K562 (cell line): ENCODE measurements around the gene LY6G6C. TPM values are rescaled to one million over a fixed set of nuclear protein-coding genes. Genes with fewer than 3 reads are reported as not detected.

ENCODE experiments used
- ARID2 ChIP-seq: fragments of 450-650 bp; IDR thresholded peaks from 2 replicates; pipeline ENCODE4 v1.6.1; 2017; ENCODE audit warnings: antibody characterized with exemption, mild to moderate bottlenecking
- CHD2 ChIP-seq: IDR thresholded peaks from 2 replicates; pipeline ENCODE4 v1.6.1; 2011; ENCODE audit warnings: low read depth, low read length
- CLOCK ChIP-seq: fragments of 250-450 bp; sonication (Bioruptor Pico); IDR thresholded peaks from 2 replicates; pipeline ENCODE4 v1.4.0; 2020; ENCODE audit warnings: mild to moderate bottlenecking, moderate library complexity, borderline replicate concordance
- HOXB6 ChIP-seq: fragments of 250-450 bp; sonication (Bioruptor Pico); IDR thresholded peaks from 2 replicates; pipeline ENCODE4 v1.5.1; 2022; ENCODE audit warnings: mild to moderate bottlenecking, borderline replicate concordance
- MCM2 ChIP-seq: fragments of 450-650 bp; IDR thresholded peaks from 2 replicates; pipeline ENCODE4 v1.6.1; 2017; ENCODE audit warnings: low read depth, mild to moderate bottlenecking
- MXD1 ChIP-seq: fragments of 250-450 bp; sonication (Bioruptor Pico); IDR thresholded peaks from 2 replicates; pipeline ENCODE4 v1.8.0; 2021; ENCODE audit warnings: borderline replicate concordance, mild to moderate bottlenecking, moderate library complexity; ENCODE audit not compliant: poor library complexity, severe bottlenecking
- PRPF4 ChIP-seq: fragments of 200-400 bp; formaldehyde crosslinking; IDR thresholded peaks from one replicate; pipeline ENCODE4 v1.6.1; 2017; ENCODE audit warnings: low read length, low read depth, mild to moderate bottlenecking; ENCODE audit not compliant: insufficient read depth, poor library complexity, severe bottlenecking
- RBM17 ChIP-seq: fragments of 200-400 bp; formaldehyde crosslinking; IDR thresholded peaks from 2 replicates; pipeline ENCODE4 v1.6.1; 2017; ENCODE audit warnings: low read depth, mild to moderate bottlenecking, low read length, borderline replicate concordance
- THAP12 ChIP-seq: fragments of 250-450 bp; sonication (Bioruptor Pico); IDR thresholded peaks from 2 replicates; pipeline ENCODE4 v1.9.0; 2021; ENCODE audit warnings: mild to moderate bottlenecking, inconsistent platforms
- ZNF239 ChIP-seq: fragments of 250-450 bp; sonication (Bioruptor Pico); IDR thresholded peaks from 2 replicates; pipeline ENCODE4 v1.4.0; 2020; ENCODE audit warnings: mild to moderate bottlenecking
- ZNF318 ChIP-seq, 2 experiments: fragments of 450-650 bp; IDR thresholded peaks; 2 replicates each; pipeline ENCODE4 v1.6.1; 2016; ENCODE audit warnings: mild to moderate bottlenecking in 2 of 2, borderline replicate concordance in 1 of 2, low read depth in 1 of 2, moderate library complexity in 1 of 2
- ZNF436 ChIP-seq: fragments of 250-450, 450-650 bp; sonication (Bioruptor Pico); formaldehyde crosslinking; IDR thresholded peaks from 2 replicates; pipeline ENCODE4 v1.7.0; 2020; ENCODE audit warnings: mild to moderate bottlenecking
- ZNF696 ChIP-seq: fragments of 250-450 bp; sonication (Bioruptor Pico); conservative IDR thresholded peaks from 2 replicates; pipeline ENCODE4 v1.4.0; 2020; ENCODE audit warnings: mild to moderate bottlenecking, moderate library complexity
- polyA plus RNA-seq, 8 experiments: library from polyadenylated mRNA; depleted of rRNA in 4 of 8; stranded (reverse) in 5 of 8; unstranded in 3 of 8; fragments of >200 nt; fragmentation: Nextera tagmentation in 2 of 8; fragmentation: Illumina TruSeq in 1 of 8; extraction: Ambion mirVana in 2 of 8; extraction: Trizol in 1 of 8; gene quantifications; 2 replicates each; pipeline versions ENCODE4 v1.2.1 to v1.2.3, GENCODE V29; 2011 to 2014; ENCODE audit warnings: inconsistent platforms in 1 of 8, missing spikeins in 1 of 8
- total RNA-seq, 7 experiments: library from RNA; depleted of rRNA in 6 of 7; stranded (reverse); fragments of >200 nt in 6 of 7; fragmentation: Illumina TruSeq in 2 of 7; extraction: Trizol in 2 of 7; gene quantifications; 2 replicates each; pipeline versions ENCODE4 v1.2.1 to v1.2.3, GENCODE V29; 2011 to 2021; ENCODE audit warnings: low replicate concordance in 1 of 7

Gene LY6G6C
- total and polyA plus RNA-seq, 9 of the 15 experiments (the other 6 are each of a cell fraction or from before 2014, with no cell fraction given), result 0.06 to 0.20 TPM; not detected in 7

- no peak for TF ChIP-seq CLOCK (CRISPR knock-in tag)
- TF ChIP-seq ZNF696 (CRISPR knock-in tag), result no peak
- TF ChIP-seq MCM2, result no peak
- no peak for TF ChIP-seq MXD1
- TF ChIP-seq CHD2, result no peak
- no peak for TF ChIP-seq PRPF4
- no peak for TF ChIP-seq RBM17
- peak; percentile 25; the same call in 1 of the 2 replicates for TF ChIP-seq ZNF239 (CRISPR knock-in tag)
- TF ChIP-seq THAP12 (CRISPR knock-in tag), result no peak
- no peak for TF ChIP-seq ZNF436 (CRISPR knock-in tag)
- peak; percentile 99 for TF ChIP-seq ARID2
- TF ChIP-seq HOXB6 (CRISPR knock-in tag), result no peak
- TF ChIP-seq ZNF318 (IDR thresholded peaks at IDR 0.05; ENCODE audit: borderline replicate concordance in 1 of 2, low read depth in 1 of 2), result no peak
Measured at GRCh38 chr6:31769684-31770371, 48.3 kb upstream of the LY6G6C start (continued).
